ENCODE data around the gene VDR.

- TF ChIP-seq CTCF (IDR thresholded peaks at IDR 0.05; ENCODE audit: poor library complexity): no peak
- no peak for TF ChIP-seq EZH2phosphoT487 (IDR thresholded peaks at IDR 0.05; ENCODE audit: low read depth, severe bottlenecking, unreplicated experiment)
Measured at GRCh38 chr12:47856094-47856493, 48.7 kb downstream of the VDR start.
